T-helper 17 cell (primary cell): ENCODE results near the gene SLC30A3. TPM values are rescaled to one million over a fixed set of nuclear protein-coding genes. Genes with fewer than 3 reads are reported as not detected.

Experiments
- ATAC-seq: fragments of 150-1000 bp; cut with Tn5 transposase; 2 replicates; pipeline ENCODE4 v1.10.0; 2021; ENCODE audit warnings: mild to moderate bottlenecking, moderate library complexity
- DNase-seq, 3 donors: peaks; one replicate each; pipeline versions ENCODE4 v3.0.0 to v3.0.0-alpha.2; 2020 to 2021
- H3K9me3 ChIP-seq: one replicate; pipeline ENCODE4 v1.7.0; 2013; ENCODE audit warnings: low read length, mild to moderate bottlenecking; ENCODE audit not compliant: control insufficient read depth, poor library complexity, severe bottlenecking
- H3K27ac Mint-ChIP-seq: one replicate; pipeline ENCODE4 v1.8.0; 2022; ENCODE audit warnings: mild to moderate bottlenecking, moderate library complexity, mixed read lengths
- H3K27me3 Mint-ChIP-seq: one replicate; pipeline ENCODE4 v1.8.0; 2022; ENCODE audit warnings: mixed read lengths
- H3K36me3 Mint-ChIP-seq: one replicate; pipeline ENCODE4 v1.8.0; 2022; ENCODE audit warnings: low read depth, mixed read lengths
- H3K4me1 Mint-ChIP-seq: one replicate; pipeline ENCODE4 v1.8.0; 2022; ENCODE audit warnings: mild to moderate bottlenecking, mixed read lengths
- H3K4me3 Mint-ChIP-seq: one replicate; pipeline ENCODE4 v1.8.0; 2022; ENCODE audit warnings: mild to moderate bottlenecking, moderate library complexity, mixed read lengths
- total RNA-seq, 4 donors: library from RNA in 2 of 4; stranded (reverse) in 2 of 4; gene quantifications; one replicate each; pipeline ENCODE4 v1.2.3 and lab custom pipeline; 2022 to 2026

SLC30A3 gene
- total RNA-seq, 2 donors from 2014 or later, result 0.13 TPM; not detected in 1

- DNase-seq (no peak), ATAC-seq (no peak)
- H3K9me3 ChIP-seq, result no peaks in the 10 kb centered on the region
- H3K27ac Mint-ChIP-seq, result peak overlapping the region; percentile 9
- peaks cover 2% of the 10 kb centered on the region for H3K4me1 Mint-ChIP-seq
- no peak overlapping the region for H3K4me3 Mint-ChIP-seq
- H3K36me3 Mint-ChIP-seq, result peaks cover 8% of the 10 kb centered on the region
- H3K27me3 Mint-ChIP-seq, result no peaks in the 10 kb centered on the region
Observed at GRCh38 chr2:27225526-27225925, 37.3 kb downstream of the SLC30A3 start.

- no peak for DNase-seq
- no peak for ATAC-seq
- Mint-ChIP-seq H3K27me3 (no peaks in the 10 kb centered on the region), H3K36me3 (peaks cover 8% of the 10 kb centered on the region), H3K4me1 (peaks cover 9% of the 10 kb centered on the region), H3K4me3 (no peak overlapping the region), H3K27ac (no peak overlapping the region)
- H3K9me3 ChIP-seq, result no peaks in the 10 kb centered on the region
Observed at GRCh38 chr2:27223416-27223815, 39.4 kb downstream of the SLC30A3 start.

GRCh38 chr2:27222407-27222806, 40.4 kb downstream of the SLC30A3 start:
- Mint-ChIP-seq H3K4me1 (peaks cover 17% of the 10 kb centered on the region), H3K4me3 (no peak overlapping the region), H3K27ac (no peak overlapping the region), H3K27me3 (no peaks in the 10 kb centered on the region), H3K36me3 (peaks cover 8% of the 10 kb centered on the region)
- DNase-seq (no peak), ATAC-seq (no peak)
- H3K9me3 ChIP-seq, result no peaks in the 10 kb centered on the region

- Mint-ChIP-seq H3K27me3 (no peaks in the 10 kb centered on the region), H3K27ac (peak overlapping the region; percentile 61), H3K4me3 (no peak overlapping the region), H3K36me3 (peaks cover 5% of the 10 kb centered on the region), H3K4me1 (peaks cover 25% of the 10 kb centered on the region)
- DNase-seq (no peak), ATAC-seq (no peak)
- no peaks in the 10 kb centered on the region for H3K9me3 ChIP-seq
Observed at GRCh38 chr2:27221166-27221565, 41.7 kb downstream of the SLC30A3 start.

GRCh38 chr2:27220091-27220490, 42.8 kb downstream of the SLC30A3 start:
- no peaks in the 10 kb centered on the region for H3K9me3 ChIP-seq
- ATAC-seq (no peak), DNase-seq (no peak)
- H3K4me1 Mint-ChIP-seq, result peaks cover 28% of the 10 kb centered on the region
- H3K4me3 Mint-ChIP-seq, result no peak overlapping the region
- H3K27me3 Mint-ChIP-seq, result no peaks in the 10 kb centered on the region
- H3K27ac Mint-ChIP-seq, result no peak overlapping the region
- H3K36me3 Mint-ChIP-seq, result peaks cover 7% of the 10 kb centered on the region

- Mint-ChIP-seq H3K4me3 (no peak overlapping the region), H3K4me1 (peaks cover 26% of the 10 kb centered on the region), H3K27ac (no peak overlapping the region), H3K27me3 (no peaks in the 10 kb centered on the region), H3K36me3 (peaks cover 2% of the 10 kb centered on the region)
- DNase-seq (no peak), ATAC-seq (no peak)
- no peaks in the 10 kb centered on the region for H3K9me3 ChIP-seq
Observed at GRCh38 chr2:27219091-27219490, 43.8 kb downstream of the SLC30A3 start.

GRCh38 chr2:27218614-27219013, 44.2 kb downstream of the SLC30A3 start:
- Mint-ChIP-seq H3K27ac (no peak overlapping the region), H3K27me3 (no peaks in the 10 kb centered on the region), H3K4me1 (peaks cover 26% of the 10 kb centered on the region), H3K36me3 (peaks cover 3% of the 10 kb centered on the region), H3K4me3 (peak overlapping the region; percentile 95)
- ATAC-seq (no peak), DNase-seq (no peak)
- H3K9me3 ChIP-seq, result no peaks in the 10 kb centered on the region

- Mint-ChIP-seq H3K27ac (peak within 1 kb of the TSS; percentile 95), H3K36me3 (peaks cover 6% of the 10 kb centered on the region), H3K4me3 (peak within 1 kb of the TSS; percentile 95), H3K27me3 (no peaks in the 10 kb centered on the region), H3K4me1 (peaks cover 35% of the 10 kb centered on the region)
- ATAC-seq (peak; percentile 79), DNase-seq (peak; percentile 77 to 87 (median 84))
- H3K9me3 ChIP-seq, result no peaks in the 10 kb centered on the region
Observed at GRCh38 chr2:27217173-27218121, 45.4 kb downstream of the SLC30A3 start, which contains the start of gene CAD. TSS of gene CAD (plus strand) at chr2:27217369. CDS start at chr2:27217552, 183 bp downstream.

GRCh38 chr2:27216416-27217137, 46.3 kb downstream of the SLC30A3 start:
- Mint-ChIP-seq H3K36me3 (peaks cover 7% of the 10 kb centered on the region), H3K4me3 (peak overlapping the region; percentile 95), H3K27me3 (no peaks in the 10 kb centered on the region), H3K27ac (peak overlapping the region; percentile 95), H3K4me1 (peaks cover 35% of the 10 kb centered on the region)
- DNase-seq, result no peak
- no peaks in the 10 kb centered on the region for H3K9me3 ChIP-seq
- ATAC-seq, result no peak

GRCh38 chr2:27214941-27215340, 47.9 kb downstream of the SLC30A3 start:
- no peak overlapping the region for H3K4me3 Mint-ChIP-seq
- H3K4me1 Mint-ChIP-seq, result peaks cover 38% of the 10 kb centered on the region
- H3K36me3 Mint-ChIP-seq, result peaks cover 7% of the 10 kb centered on the region
- no peak overlapping the region for H3K27ac Mint-ChIP-seq
- no peak for DNase-seq
- no peak for ATAC-seq
- H3K27me3 Mint-ChIP-seq, result no peaks in the 10 kb centered on the region
- H3K9me3 ChIP-seq, result no peaks in the 10 kb centered on the region

GRCh38 chr2:27212626-27213471, 50.0 kb downstream of the SLC30A3 start:
- Mint-ChIP-seq H3K36me3 (peaks cover 7% of the 10 kb centered on the region), H3K4me3 (peak overlapping the region; percentile 99)

GRCh38 chr2:27211943-27212625, 50.8 kb downstream of the SLC30A3 start, which contains the start of the genes ATRAID and SLC5A6:
TSS of gene ATRAID (plus strand) at chr2:27212041. CDS start at chr2:27212369, 328 bp downstream.
TSS of gene SLC5A6 (minus strand) at chr2:27212268. CDS start at chr2:27207650, 4,618 bp downstream.
- no peaks in the 10 kb centered on the region for H3K9me3 ChIP-seq
- Mint-ChIP-seq H3K4me3 (peak within 1 kb of the TSS; percentile 99), H3K27me3 (no peaks in the 10 kb centered on the region), H3K27ac (peak within 1 kb of the TSS; percentile 99), H3K4me1 (peaks cover 34% of the 10 kb centered on the region), H3K36me3 (peaks cover 7% of the 10 kb centered on the region)
- peak; percentile 82 to 85 (median 84) for DNase-seq
- ATAC-seq, result peak; percentile 90

More at GRCh38 chr2:27212626-27213471, 50.0 kb downstream of the SLC30A3 start:
- peaks cover 36% of the 10 kb centered on the region for H3K4me1 Mint-ChIP-seq
- ATAC-seq (peak; percentile 65), DNase-seq (peak; percentile 24 to 51 (median 36))
- no peaks in the 10 kb centered on the region for H3K9me3 ChIP-seq
- H3K27me3 Mint-ChIP-seq, result no peaks in the 10 kb centered on the region
- H3K27ac Mint-ChIP-seq, result peak overlapping the region; percentile 99
